Amniotic stem cell (primary cell): ENCODE measurements around the gene NAGS.
"Not testable (repeated sequence)": the region's sequence is repeated elsewhere in the genome, so short reads cannot be mapped to it uniquely, and the experiment has no call there.

Source experiments
- DNase-seq: peaks from one replicate; lab custom pipeline; 2025; lab: John Stamatoyannopoulos, UW

NAGS gene

GRCh38 chr17:44043272-44043696, 38.9 kb downstream of the NAGS start:
- no peak for DNase-seq

GRCh38 chr17:44044071-44044470, 39.6 kb downstream of the NAGS start:
- DNase-seq, result no peak

GRCh38 chr17:44045486-44045885, 41.1 kb downstream of the NAGS start:
- no peak for DNase-seq

- DNase-seq, result not testable (repeated sequence)
Observed at GRCh38 chr17:44046893-44047292, 42.5 kb downstream of the NAGS start.

GRCh38 chr17:44049294-44050060, 45.1 kb downstream of the NAGS start:
- DNase-seq, result no peak

- no peak for DNase-seq
Observed at GRCh38 chr17:44053125-44053872, 48.9 kb downstream of the NAGS start.
